ENCODE results near the gene HSPH1. TPM values are rescaled to one million over a fixed set of nuclear protein-coding genes. Genes with fewer than 3 reads are reported as not detected.

The HSPH1 gene
- total and polyA plus RNA-seq, 2 donors (not counting 3 experiments of a cell fraction or from before 2014, with no cell fraction given), result 15.8 to 124 TPM

DNA sequence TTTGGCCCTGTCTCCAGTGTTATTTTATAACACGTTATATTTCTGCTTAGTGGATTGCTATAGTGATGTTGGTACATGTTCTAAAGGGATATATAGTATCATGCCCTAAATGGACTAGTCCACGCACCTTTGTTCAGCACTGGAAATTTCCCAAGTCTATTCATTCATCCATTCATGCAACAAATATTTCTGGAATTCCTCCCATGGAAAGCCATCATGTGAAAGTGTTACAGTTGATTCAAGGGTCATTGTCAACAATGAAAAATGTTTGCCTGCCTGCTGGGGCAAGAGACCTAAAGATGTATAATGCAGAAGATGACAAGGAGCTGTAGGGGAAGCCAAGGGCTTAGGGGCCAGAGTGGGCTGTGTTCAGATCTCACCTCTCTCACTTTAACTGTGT, 10.8 kb upstream of the HSPH1 start:
- ChIA-PET CTCF (interaction anchor here (0.6 to 0.7 kb wide), 3 partner anchors 12 to 252 kb away, joined by 3 read pairs; partner anchors contain the start of gene B3GLCT), POLR2A (interaction anchor here (0.7 kb wide), 1 partner anchor 10 kb away, joined by 3 read pairs; the partner anchor contains the start of gene HSPH1)
- Histone ChIP-seq H3K9me3 (replicated peaks; ENCODE audit: control insufficient read depth, insufficient read depth, low read length) (no peaks in the 10 kb centered on the region), H3K9ac (replicated peaks; ENCODE audit: extremely low read depth, insufficient read depth, low read length) (no peak overlapping the region), H3K4me1 (ENCODE audit: control insufficient read depth, extremely low read depth, insufficient read depth, low read length) (no peaks in the 10 kb centered on the region), H4K20me1 (replicated peaks; ENCODE audit: control insufficient read depth, extremely low read depth, insufficient read depth, low read length) (no peaks in the 10 kb centered on the region), H3K27ac (ENCODE audit: insufficient read depth, low read depth, low read length) (no peak overlapping the region), H3K4me3 (replicated peaks in 1 of 3; ENCODE audit: insufficient read depth in 1 of 3, low read depth in 1 of 3, low read length in 3 of 3) (no peak overlapping the region), H3K36me3 (ENCODE audit: control insufficient read depth in 2 of 2, extremely low read depth in 1 of 2, insufficient read depth in 2 of 2, low read length in 2 of 2) (no peaks in the 10 kb centered on the region), H3K27me3 (ENCODE audit: control insufficient read depth in 2 of 2, insufficient read depth in 2 of 2, low read length in 2 of 2) (no peaks in the 10 kb centered on the region), H3K9me1 (replicated peaks; ENCODE audit: control insufficient read depth, extremely low read depth, insufficient read depth, low read length) (no peaks in the 10 kb centered on the region), H2AFZ (ENCODE audit: low read depth, low read length) (no peak overlapping the region), H3K79me2 (ENCODE audit: control insufficient read depth, insufficient read depth, low read length) (no peaks in the 10 kb centered on the region), H3K4me2 (ENCODE audit: insufficient read depth, low read length) (no peak overlapping the region)
- no TSS peak for BruUV-seq (replicated peaks)
- dilution Hi-C loops (cut with MboI; ENCODE audit: extremely low pct_ligation_motif_present, low sequenced_read_pairs) (no loop called here), intact Hi-C loops (cut with micrococcal nuclease) (no loop called here)
- TF ChIP-seq GATA2 (IDR thresholded peaks at IDR 0.05; ENCODE audit: insufficient read depth, insufficient read length, low read depth, low read length) (no peak), JUN (IDR thresholded peaks at IDR 0.05; ENCODE audit: borderline replicate concordance, insufficient read depth, insufficient read length, low read depth) (peak; percentile 30)
- DNase-seq (ENCODE audit: low read depth, low spot score), result peak; percentile 66
- FAIRE-seq, result peak; percentile 76

DNA sequence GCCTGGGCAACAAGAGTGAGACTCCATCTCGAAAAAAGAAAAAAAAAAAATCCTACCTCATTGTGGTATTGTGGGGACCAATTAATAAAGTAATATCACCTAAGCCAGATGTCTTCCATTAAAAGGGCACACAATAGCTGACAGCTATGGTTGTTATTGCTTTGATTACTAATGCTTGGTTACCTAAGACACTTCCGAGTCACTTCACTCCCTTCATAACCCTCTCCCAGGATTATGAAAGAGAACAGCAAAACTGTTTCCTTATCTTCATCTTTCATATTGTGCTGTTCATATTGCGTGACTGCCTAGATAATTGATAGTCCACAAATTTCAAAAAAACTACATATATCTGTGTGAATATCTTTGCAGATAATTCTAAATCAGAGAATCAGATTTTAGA, 10.3 kb upstream of the HSPH1 start:
- H3K9me1 ChIP-seq (replicated peaks; ENCODE audit: control insufficient read depth, extremely low read depth, insufficient read depth, low read length), result no peaks in the 10 kb centered on the region
- TF ChIP-seq, protein P1, sequence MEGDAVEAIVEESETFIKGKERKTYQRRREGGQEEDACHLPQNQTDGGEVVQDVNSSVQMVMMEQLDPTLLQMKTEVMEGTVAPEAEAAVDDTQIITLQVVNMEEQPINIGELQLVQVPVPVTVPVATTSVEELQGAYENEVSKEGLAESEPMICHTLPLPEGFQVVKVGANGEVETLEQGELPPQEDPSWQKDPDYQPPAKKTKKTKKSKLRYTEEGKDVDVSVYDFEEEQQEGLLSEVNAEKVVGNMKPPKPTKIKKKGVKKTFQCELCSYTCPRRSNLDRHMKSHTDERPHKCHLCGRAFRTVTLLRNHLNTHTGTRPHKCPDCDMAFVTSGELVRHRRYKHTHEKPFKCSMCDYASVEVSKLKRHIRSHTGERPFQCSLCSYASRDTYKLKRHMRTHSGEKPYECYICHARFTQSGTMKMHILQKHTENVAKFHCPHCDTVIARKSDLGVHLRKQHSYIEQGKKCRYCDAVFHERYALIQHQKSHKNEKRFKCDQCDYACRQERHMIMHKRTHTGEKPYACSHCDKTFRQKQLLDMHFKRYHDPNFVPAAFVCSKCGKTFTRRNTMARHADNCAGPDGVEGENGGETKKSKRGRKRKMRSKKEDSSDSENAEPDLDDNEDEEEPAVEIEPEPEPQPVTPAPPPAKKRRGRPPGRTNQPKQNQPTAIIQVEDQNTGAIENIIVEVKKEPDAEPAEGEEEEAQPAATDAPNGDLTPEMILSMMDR (IDR thresholded peaks at IDR 0.05; ENCODE audit: extremely low read depth in 1 of 2, insufficient read depth in 1 of 2, low read depth in 1 of 2, low read length in 2 of 2), result no peak
- TF ChIP-seq POLR2A (IDR thresholded peaks at IDR 0.05; ENCODE audit: low read depth, low read length) (no peak), MYC (IDR thresholded peaks at IDR 0.05; ENCODE audit: low read depth, low read length) (no peak), FOS (IDR thresholded peaks at IDR 0.05; ENCODE audit: borderline replicate concordance, insufficient read depth, low read length) (no peak)
- no peaks in the 10 kb centered on the region for H3K9me3 ChIP-seq (replicated peaks; ENCODE audit: control insufficient read depth, insufficient read depth, low read length)
- no peaks in the 10 kb centered on the region for H3K27me3 ChIP-seq (ENCODE audit: control insufficient read depth in 2 of 2, insufficient read depth in 2 of 2, low read length in 2 of 2)
- H3K9ac ChIP-seq (replicated peaks; ENCODE audit: extremely low read depth, insufficient read depth, low read length), result no peak overlapping the region
- dilution Hi-C loops (cut with MboI; ENCODE audit: extremely low pct_ligation_motif_present, low sequenced_read_pairs), result no loop called here
- FAIRE-seq (no peak), DNase-seq (ENCODE audit: low read depth, low spot score) (peak; percentile 14)
- H3K4me2 ChIP-seq (ENCODE audit: insufficient read depth, low read length), result no peak overlapping the region
- CTCF ChIA-PET, result no interaction called here
- intact Hi-C loops (cut with micrococcal nuclease), result no loop called here
- H3K79me2 ChIP-seq (ENCODE audit: control insufficient read depth, insufficient read depth, low read length), result no peaks in the 10 kb centered on the region
- no peaks in the 10 kb centered on the region for H4K20me1 ChIP-seq (replicated peaks; ENCODE audit: control insufficient read depth, extremely low read depth, insufficient read depth, low read length)
- H3K4me1 ChIP-seq (ENCODE audit: control insufficient read depth, extremely low read depth, insufficient read depth, low read length), result no peaks in the 10 kb centered on the region
- H3K27ac ChIP-seq (ENCODE audit: insufficient read depth, low read depth, low read length), result no peak overlapping the region
- POLR2A ChIA-PET, result no interaction called here
- no peak overlapping the region for H2AFZ ChIP-seq (ENCODE audit: low read depth, low read length)
- no TSS peak for BruUV-seq (replicated peaks)
- no peaks in the 10 kb centered on the region for H3K36me3 ChIP-seq (ENCODE audit: control insufficient read depth in 2 of 2, extremely low read depth in 1 of 2, insufficient read depth in 2 of 2, low read length in 2 of 2)
- H3K4me3 ChIP-seq (replicated peaks in 1 of 3; ENCODE audit: insufficient read depth in 1 of 3, low read depth in 1 of 3, low read length in 3 of 3), result no peak overlapping the region

All from endothelial cell of umbilical vein (primary cell).